ENCODE measurements around the gene FBXL16. TPM values are rescaled to one million over a fixed set of nuclear protein-coding genes. Genes with fewer than 3 reads are reported as not detected.

The FBXL16 gene
- total RNA-seq, 1 donor from 2014 or later = not detected

DNA sequence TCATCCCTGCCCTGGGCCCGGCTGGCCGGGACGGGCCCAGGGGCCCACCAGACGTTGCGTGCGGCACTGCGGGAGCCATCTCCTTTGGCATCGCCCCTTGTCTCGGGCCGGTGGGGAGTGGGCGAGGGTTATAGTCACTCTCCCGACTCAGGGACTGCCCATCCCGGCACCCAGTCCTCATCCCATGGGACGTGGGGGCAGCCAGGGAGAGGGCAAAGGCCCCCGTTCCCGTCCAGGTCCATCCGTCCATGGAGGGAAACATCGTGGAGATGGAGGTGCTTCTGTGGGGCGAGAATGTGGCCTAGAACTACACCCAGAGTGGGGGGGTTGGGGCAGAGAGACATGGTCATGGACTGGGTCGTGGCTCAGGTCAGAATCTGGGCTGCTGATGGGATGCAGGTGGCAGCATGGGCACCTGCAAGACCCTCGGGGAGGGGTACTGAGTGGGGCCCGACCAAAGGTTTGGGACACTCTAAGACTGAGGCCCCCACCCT is 58.9 kb downstream of the FBXL16 start:
- Histone ChIP-seq H3K27ac (no peak overlapping the region), H3K36me3 (no peaks in the 10 kb centered on the region), H3K27me3 (no peaks in the 10 kb centered on the region), H3K4me3 (no peak overlapping the region), H3K9me3 (no peaks in the 10 kb centered on the region), H3K4me1 (peaks cover 15 to 28% of the 10 kb centered on the region in 2 donors)
- no peak for DNase-seq (ENCODE audit: low spot score in 2 of 2)
- TF ChIP-seq, protein P1, sequence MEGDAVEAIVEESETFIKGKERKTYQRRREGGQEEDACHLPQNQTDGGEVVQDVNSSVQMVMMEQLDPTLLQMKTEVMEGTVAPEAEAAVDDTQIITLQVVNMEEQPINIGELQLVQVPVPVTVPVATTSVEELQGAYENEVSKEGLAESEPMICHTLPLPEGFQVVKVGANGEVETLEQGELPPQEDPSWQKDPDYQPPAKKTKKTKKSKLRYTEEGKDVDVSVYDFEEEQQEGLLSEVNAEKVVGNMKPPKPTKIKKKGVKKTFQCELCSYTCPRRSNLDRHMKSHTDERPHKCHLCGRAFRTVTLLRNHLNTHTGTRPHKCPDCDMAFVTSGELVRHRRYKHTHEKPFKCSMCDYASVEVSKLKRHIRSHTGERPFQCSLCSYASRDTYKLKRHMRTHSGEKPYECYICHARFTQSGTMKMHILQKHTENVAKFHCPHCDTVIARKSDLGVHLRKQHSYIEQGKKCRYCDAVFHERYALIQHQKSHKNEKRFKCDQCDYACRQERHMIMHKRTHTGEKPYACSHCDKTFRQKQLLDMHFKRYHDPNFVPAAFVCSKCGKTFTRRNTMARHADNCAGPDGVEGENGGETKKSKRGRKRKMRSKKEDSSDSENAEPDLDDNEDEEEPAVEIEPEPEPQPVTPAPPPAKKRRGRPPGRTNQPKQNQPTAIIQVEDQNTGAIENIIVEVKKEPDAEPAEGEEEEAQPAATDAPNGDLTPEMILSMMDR (IDR thresholded peaks at IDR 0.05) = no peak
- intact Hi-C loops (cut with DNase I) = no loop called here

DNA sequence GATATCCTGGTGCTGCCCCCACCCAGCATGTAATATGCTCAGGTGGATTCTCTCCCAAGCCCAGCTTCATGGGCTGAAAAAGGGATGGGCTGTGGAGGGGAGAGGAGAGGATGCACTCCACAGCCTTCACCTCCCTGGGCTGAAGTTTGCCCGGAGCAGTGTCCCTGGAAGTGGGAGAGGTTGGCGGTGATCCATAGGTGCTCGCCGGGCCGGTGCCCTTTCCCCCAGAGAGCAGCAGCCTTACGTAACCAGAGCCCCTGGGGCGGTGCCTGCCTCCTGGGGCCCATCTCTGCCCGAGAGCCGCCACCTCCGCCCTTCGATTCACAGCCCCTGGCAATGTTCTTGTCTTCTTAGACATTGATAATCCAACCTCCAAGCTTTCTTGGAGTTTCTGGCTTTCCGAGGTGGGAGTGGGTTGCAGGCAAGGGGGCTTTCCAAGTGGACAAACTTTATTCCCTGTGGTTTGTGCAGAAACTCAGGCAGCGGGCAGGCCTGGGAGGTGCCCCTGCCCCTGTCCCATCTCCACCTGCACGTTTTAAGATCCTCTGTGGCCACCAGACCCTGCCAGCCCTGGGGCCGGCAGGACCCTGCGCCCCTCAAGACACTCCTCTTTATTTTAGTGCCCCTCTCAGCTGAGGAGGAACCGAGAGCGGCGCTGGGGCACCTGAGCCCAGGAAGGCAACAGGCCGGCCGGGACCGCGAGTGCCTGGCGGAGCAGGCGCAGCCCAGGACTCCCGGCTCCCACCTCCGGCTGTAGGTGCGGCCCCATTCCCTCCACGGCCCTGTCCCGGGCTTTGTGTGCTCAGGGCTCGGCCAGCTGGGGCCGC is 59.5 kb downstream of the FBXL16 start:
- Histone ChIP-seq H3K9me3 (no peaks in the 10 kb centered on the region), H3K27ac (no peak overlapping the region), H3K27me3 (no peaks in the 10 kb centered on the region), H3K36me3 (no peaks in the 10 kb centered on the region), H3K4me1 (peaks cover 15 to 32% of the 10 kb centered on the region in 2 donors), H3K4me3 (no peak overlapping the region)
- TF ChIP-seq, protein P1 (IDR thresholded peaks at IDR 0.05) = no peak
- intact Hi-C loops (cut with DNase I) = no loop called here
- no peak for DNase-seq (ENCODE audit: low spot score in 2 of 2)

DNA sequence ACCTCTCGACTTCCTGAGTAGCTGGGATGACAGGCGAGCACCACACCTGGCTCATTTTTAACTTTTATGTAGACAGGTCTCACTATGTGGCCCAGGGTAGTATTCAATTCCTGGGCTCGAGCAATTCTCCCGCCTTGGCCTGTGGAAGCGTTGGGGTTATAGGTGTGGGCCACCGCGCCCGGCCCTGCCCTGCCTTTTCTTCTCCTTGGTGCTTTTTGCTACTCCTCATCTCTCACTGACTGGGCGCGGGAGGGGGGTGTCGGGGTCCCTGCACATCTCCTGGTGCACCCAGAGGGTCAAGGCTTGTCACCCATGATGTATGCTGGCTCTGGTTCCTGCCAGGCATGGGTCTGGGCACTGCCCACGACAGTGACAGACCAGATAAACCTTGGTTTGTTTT is 61.0 kb downstream of the FBXL16 start:
- TF ChIP-seq, protein P1 (IDR thresholded peaks at IDR 0.05) = no peak
- H3K36me3 ChIP-seq = no peaks in the 10 kb centered on the region
- no peaks in the 10 kb centered on the region for H3K27me3 ChIP-seq
- no peak overlapping the region for H3K27ac ChIP-seq
- no peaks in the 10 kb centered on the region for H3K9me3 ChIP-seq
- intact Hi-C loops (cut with DNase I) = no loop called here
- no peak for DNase-seq (ENCODE audit: low spot score in 2 of 2)
- H3K4me1 ChIP-seq = peaks cover 15 to 26% of the 10 kb centered on the region in 2 donors
- no peak overlapping the region for H3K4me3 ChIP-seq

DNA sequence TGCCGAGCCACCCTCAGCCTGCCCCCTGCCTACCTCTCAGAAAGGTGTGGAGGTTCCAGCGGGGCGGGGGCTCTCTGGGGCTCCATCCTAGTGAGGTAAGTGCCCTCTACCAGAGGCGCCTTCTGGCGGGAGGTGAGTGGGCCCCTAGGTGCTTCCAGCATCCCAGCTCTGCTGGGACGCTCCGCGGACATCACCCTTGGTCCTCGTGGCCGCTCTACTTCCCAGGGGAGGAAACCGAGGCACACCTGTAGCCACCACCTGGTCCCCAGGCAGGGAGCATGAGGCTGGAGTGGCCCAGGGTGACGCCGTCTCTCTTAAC is 62.6 kb downstream of the FBXL16 start:
- peaks cover 8 to 19% of the 10 kb centered on the region in 2 donors for H3K4me1 ChIP-seq
- peak overlapping the region; percentile 86 to 92 for H3K4me3 ChIP-seq
- intact Hi-C loops (cut with DNase I) = no loop called here
- no peaks in the 10 kb centered on the region for H3K27me3 ChIP-seq
- no peaks in the 10 kb centered on the region for H3K36me3 ChIP-seq
- H3K9me3 ChIP-seq = no peaks in the 10 kb centered on the region
- TF ChIP-seq, protein P1 (IDR thresholded peaks at IDR 0.05) = no peak
- no peak for DNase-seq (ENCODE audit: low spot score in 2 of 2)
- peak overlapping the region in 1 of 2 donors; percentile 3 for H3K27ac ChIP-seq

Other genes starting within 250 kb of the FBXL16 start
- 249 TPM for gene CAPN15, start 178.1 kb downstream of the FBXL16 start, total RNA-seq
- not detected for gene PRR35, start 145.4 kb downstream of the FBXL16 start, total RNA-seq
- not detected for gene NHLRC4, start 138.8 kb downstream of the FBXL16 start, total RNA-seq
- 70.2 TPM for gene PIGQ, start 135.8 kb downstream of the FBXL16 start, total RNA-seq
- gene RAB40C, start 115.7 kb downstream of the FBXL16 start, total RNA-seq = 29.8 TPM
- not detected for gene WFIKKN1, start 74.8 kb downstream of the FBXL16 start, total RNA-seq
- gene METTL26, start 69.5 kb downstream of the FBXL16 start, total RNA-seq = 523 TPM
- gene MCRIP2, start 64.0 kb downstream of the FBXL16 start, total RNA-seq = 92.9 TPM
- 50.0 TPM for gene WDR90, start 56.4 kb downstream of the FBXL16 start, total RNA-seq
- gene RHOT2, start 37.7 kb downstream of the FBXL16 start, total RNA-seq = 41.8 TPM
- gene RHBDL1, start 30.1 kb downstream of the FBXL16 start, total RNA-seq = 1.1 TPM
- gene STUB1, start 25.4 kb downstream of the FBXL16 start, total RNA-seq = 258 TPM
- 158 TPM for gene JMJD8, start 21.5 kb downstream of the FBXL16 start, total RNA-seq
- 11.4 TPM for gene WDR24, start 15.4 kb downstream of the FBXL16 start, total RNA-seq
- gene METRN, start 9.3 kb upstream of the FBXL16 start, total RNA-seq = 118 TPM
- gene ANTKMT, start 15.3 kb upstream of the FBXL16 start, total RNA-seq = 105 TPM
- 8.2 TPM for gene CCDC78, start 20.6 kb upstream of the FBXL16 start, total RNA-seq
- 9.7 TPM for gene HAGHL, start 21.3 kb upstream of the FBXL16 start, total RNA-seq
- 103 TPM for gene CIAO3, start 35.2 kb upstream of the FBXL16 start, total RNA-seq
- gene MSLN, start 54.9 kb upstream of the FBXL16 start, total RNA-seq = 1.7 TPM
- 4.8 TPM for gene RPUSD1, start 82.6 kb upstream of the FBXL16 start, total RNA-seq
- gene CHTF18, start 82.8 kb upstream of the FBXL16 start, total RNA-seq = 19.9 TPM
- not detected for gene GNG13, start 94.9 kb upstream of the FBXL16 start, total RNA-seq

Measured in ascending aorta (tissue), 2 donors.